ENCODE measurements around the gene CLPTM1.
"Not testable (repeated sequence)": the region's sequence is repeated elsewhere in the genome, so short reads cannot be mapped to it uniquely, and the experiment has no call there.

The CLPTM1 gene, protein sequence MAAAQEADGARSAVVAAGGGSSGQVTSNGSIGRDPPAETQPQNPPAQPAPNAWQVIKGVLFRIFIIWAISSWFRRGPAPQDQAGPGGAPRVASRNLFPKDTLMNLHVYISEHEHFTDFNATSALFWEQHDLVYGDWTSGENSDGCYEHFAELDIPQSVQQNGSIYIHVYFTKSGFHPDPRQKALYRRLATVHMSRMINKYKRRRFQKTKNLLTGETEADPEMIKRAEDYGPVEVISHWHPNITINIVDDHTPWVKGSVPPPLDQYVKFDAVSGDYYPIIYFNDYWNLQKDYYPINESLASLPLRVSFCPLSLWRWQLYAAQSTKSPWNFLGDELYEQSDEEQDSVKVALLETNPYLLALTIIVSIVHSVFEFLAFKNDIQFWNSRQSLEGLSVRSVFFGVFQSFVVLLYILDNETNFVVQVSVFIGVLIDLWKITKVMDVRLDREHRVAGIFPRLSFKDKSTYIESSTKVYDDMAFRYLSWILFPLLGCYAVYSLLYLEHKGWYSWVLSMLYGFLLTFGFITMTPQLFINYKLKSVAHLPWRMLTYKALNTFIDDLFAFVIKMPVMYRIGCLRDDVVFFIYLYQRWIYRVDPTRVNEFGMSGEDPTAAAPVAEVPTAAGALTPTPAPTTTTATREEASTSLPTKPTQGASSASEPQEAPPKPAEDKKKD

GRCh38 chr19:44954649-44955504, at the start of gene CLPTM1:
CLPTM1 (plus strand) TSS chr19:44955380; CDS start chr19:44955396, 16 bp downstream.
- peak; percentile 83 for DNase-seq

GRCh38 chr19:44905437-44906160, 49.6 kb upstream of the CLPTM1 start, which contains the start of gene APOE:
APOE (plus strand) TSS chr19:44905796; CDS start chr19:44906625, 829 bp downstream.
- no peak for DNase-seq

DNA sequence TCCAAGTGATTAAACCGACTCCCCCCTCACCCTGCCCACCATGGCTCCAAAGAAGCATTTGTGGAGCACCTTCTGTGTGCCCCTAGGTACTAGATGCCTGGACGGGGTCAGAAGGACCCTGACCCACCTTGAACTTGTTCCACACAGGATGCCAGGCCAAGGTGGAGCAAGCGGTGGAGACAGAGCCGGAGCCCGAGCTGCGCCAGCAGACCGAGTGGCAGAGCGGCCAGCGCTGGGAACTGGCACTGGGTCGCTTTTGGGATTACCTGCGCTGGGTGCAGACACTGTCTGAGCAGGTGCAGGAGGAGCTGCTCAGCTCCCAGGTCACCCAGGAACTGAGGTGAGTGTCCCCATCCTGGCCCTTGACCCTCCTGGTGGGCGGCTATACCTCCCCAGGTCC, 47.6 kb upstream of the CLPTM1 start:
- DNase-seq, result no peak

DNA sequence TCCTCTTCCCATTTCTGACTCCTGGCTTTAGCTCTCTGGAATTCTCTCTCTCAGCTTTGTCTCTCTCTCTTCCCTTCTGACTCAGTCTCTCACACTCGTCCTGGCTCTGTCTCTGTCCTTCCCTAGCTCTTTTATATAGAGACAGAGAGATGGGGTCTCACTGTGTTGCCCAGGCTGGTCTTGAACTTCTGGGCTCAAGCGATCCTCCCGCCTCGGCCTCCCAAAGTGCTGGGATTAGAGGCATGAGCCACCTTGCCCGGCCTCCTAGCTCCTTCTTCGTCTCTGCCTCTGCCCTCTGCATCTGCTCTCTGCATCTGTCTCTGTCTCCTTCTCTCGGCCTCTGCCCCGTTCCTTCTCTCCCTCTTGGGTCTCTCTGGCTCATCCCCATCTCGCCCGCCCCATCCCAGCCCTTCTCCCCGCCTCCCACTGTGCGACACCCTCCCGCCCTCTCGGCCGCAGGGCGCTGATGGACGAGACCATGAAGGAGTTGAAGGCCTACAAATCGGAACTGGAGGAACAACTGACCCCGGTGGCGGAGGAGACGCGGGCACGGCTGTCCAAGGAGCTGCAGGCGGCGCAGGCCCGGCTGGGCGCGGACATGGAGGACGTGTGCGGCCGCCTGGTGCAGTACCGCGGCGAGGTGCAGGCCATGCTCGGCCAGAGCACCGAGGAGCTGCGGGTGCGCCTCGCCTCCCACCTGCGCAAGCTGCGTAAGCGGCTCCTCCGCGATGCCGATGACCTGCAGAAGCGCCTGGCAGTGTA, 46.9 kb upstream of the CLPTM1 start:
- DNase-seq, result no peak

- no peak for DNase-seq
Measured at GRCh38 chr19:44908836-44909261, 46.3 kb upstream of the CLPTM1 start.

GRCh38 chr19:44909775-44910174, 45.4 kb upstream of the CLPTM1 start:
- no peak for DNase-seq

- DNase-seq, result not testable (repeated sequence)
Measured at GRCh38 chr19:44911896-44912295, 43.3 kb upstream of the CLPTM1 start.

GRCh38 chr19:44912854-44913253, 42.3 kb upstream of the CLPTM1 start:
- no peak for DNase-seq

DNA sequence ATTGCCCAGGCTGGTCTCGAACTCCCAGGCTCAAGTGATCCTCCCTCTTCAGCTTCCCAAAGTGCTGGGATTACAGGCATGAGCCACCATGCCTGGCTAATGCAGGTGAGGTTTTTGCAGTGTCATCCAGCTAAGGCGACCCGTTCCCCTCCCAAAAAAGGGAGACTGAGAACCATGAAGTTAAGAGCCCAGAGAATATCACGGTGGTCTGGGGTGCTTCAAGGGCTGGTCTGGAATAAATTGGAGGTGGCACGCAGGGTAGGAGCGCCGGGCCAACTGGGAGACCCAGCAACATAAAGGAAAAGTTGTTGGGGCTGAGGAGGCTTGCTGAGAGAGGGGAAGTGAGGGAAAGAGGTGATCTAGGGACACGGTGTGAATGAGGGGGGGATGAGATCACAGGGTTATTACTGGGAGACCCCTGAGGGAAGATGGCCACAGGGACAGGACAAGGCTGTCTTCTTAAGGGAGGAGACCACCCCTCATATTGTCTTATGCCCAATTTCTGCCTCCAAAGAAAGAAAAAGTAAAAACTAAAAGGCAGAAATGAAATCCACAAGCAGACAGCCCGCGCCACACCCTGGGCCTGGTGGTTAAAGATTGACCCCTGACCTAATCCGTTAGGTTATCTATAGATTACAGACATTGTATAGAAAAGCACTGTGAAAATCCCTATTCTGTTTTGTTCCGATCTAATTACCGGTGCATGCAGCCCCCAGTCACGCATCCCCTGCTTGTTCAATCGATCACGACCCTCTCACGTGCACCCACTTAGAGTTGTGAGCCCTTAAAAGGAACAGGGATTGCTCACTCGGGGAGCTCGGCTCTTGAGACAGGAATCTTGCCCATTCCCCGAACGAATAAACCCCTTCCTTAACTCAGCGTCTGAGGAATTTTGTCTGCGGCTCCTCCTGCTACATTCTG, 41.4 kb upstream of the CLPTM1 start:
- not testable (repeated sequence) for DNase-seq

- peak; percentile 30 for DNase-seq
Measured at GRCh38 chr19:44914433-44915206, 40.6 kb upstream of the CLPTM1 start, which contains the start of gene APOC1. APOC1 (plus strand) TSS chr19:44914608; CDS start chr19:44914892, 284 bp downstream.

DNA sequence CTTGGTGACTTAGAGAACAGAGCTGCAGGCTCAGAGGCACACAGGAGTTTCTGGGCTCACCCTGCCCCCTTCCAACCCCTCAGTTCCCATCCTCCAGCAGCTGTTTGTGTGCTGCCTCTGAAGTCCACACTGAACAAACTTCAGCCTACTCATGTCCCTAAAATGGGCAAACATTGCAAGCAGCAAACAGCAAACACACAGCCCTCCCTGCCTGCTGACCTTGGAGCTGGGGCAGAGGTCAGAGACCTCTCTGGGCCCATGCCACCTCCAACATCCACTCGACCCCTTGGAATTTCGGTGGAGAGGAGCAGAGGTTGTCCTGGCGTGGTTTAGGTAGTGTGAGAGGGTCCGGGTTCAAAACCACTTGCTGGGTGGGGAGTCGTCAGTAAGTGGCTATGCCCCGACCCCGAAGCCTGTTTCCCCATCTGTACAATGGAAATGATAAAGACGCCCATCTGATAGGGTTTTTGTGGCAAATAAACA, 30.9 kb upstream of the CLPTM1 start:
- no peak for DNase-seq

DNA sequence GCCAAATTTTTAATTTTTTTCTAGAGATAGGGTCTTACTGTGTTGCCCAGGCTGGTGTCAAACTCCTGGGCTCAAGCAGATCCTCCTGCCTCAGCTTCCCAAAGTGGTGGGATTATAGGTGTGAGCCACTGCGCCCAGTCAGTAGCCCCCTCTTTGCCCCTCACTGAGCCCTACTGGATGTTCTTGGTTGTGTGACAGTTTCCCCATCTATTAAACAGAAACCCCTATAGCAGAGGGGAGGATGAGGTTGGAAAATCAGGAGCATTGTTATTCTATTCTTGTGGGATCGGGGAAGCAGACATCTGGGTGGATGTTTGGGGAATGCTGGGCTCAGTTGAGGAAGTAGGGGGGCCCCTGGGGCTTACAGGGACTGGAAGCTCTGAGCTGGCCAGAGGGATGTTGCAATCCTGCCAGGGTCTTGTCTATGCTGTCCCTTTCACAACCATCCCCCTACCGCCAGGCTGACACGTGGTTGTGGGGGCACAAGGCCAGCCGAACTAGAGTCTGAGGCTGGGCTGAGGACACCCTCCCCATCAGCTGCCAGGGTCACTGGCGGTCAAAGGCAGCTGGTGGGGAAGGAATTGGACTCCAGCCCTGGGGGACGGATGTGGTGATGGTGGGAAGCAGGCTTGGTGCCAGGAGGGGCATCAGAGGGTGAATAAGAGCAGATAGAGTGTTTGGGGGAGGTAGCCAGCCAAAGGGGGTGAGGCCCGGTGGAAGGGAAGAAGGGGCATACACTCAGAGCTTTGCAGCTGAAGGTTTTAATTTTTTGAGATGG, 29.9 kb upstream of the CLPTM1 start:
- no peak for DNase-seq

- DNase-seq, result not testable (repeated sequence)
Measured at GRCh38 chr19:44926245-44927077, 28.7 kb upstream of the CLPTM1 start.

GRCh38 chr19:44927746-44928145, 27.4 kb upstream of the CLPTM1 start:
- DNase-seq, result no peak

GRCh38 chr19:44930088-44930487, 25.1 kb upstream of the CLPTM1 start:
- DNase-seq, result no peak

DNA sequence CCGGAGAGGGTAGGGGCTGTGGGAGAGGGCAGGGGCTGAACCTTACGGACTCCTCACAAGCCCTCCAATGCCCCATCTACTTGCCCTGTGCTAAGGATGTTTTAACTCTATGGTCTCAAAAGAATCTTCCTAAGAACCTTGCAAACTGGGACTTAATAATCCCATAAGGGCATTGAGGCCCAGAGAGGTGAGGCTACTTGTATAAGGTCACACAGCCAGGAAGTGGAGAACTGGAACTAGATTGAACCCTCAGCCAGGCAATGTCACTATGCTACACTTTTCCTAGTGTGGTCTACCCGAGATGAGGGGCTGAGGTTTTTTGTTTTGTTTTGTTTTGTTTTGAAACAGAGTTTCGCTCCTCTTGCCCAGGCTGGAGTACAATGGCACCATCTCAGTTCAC, 23.6 kb upstream of the CLPTM1 start:
- no peak for DNase-seq

DNA sequence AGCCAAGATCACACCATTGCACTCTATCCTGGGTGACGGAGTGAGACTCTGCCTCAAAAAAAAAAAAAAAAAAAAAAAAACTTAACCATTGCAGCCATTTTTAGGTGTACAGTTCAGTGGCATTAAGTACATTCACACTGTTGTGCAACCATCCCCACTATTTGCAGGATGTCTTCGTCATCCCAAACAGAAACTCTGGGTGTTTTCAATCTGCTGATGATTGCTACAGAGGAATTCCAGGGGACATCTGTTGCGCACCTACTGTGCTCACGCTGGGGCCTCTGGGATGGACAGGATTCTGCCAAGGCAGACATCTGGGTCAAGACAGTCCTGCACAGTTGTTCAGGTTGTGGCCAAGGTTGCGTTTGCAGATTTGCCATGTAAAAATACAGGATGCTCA, 15.5 kb upstream of the CLPTM1 start:
- DNase-seq, result no peak
